HepG2 (cell line): ENCODE measurements around the gene FOXR1.

Experiments used
- ATF6 ChIP-seq: sonication (generic); formaldehyde crosslinking; conservative IDR thresholded peaks from 2 replicates; pipeline ENCODE4 v1.4.0; 2020; ENCODE audit warnings: missing genetic modification reagents
- BCL3 ChIP-seq: sonication (generic); formaldehyde crosslinking; IDR thresholded peaks from 2 replicates; pipeline ENCODE4 v1.5.1; 2020; ENCODE audit warnings: mild to moderate bottlenecking, missing genetic modification reagents, moderate library complexity
- CTCF ChIP-seq: sonication (generic); formaldehyde crosslinking; IDR thresholded peaks from 2 replicates; pipeline ENCODE4 v1.5.0; 2020; ENCODE audit warnings: mild to moderate bottlenecking, missing genetic modification reagents, moderate library complexity
- GMEB1 ChIP-seq: sonication (generic); formaldehyde crosslinking; IDR thresholded peaks from 2 replicates; pipeline ENCODE4 v1.5.1; 2020; ENCODE audit warnings: missing genetic modification reagents, mild to moderate bottlenecking, borderline replicate concordance
- KDM2A ChIP-seq: sonication (generic); formaldehyde crosslinking; IDR thresholded peaks from 2 replicates; pipeline ENCODE4 v1.4.0; 2020; ENCODE audit warnings: low read depth, missing genetic modification reagents, borderline replicate concordance
- MATR3 ChIP-seq: sonication (generic); formaldehyde crosslinking; IDR thresholded peaks from 2 replicates; pipeline ENCODE4 v1.4.0; 2020; ENCODE audit warnings: missing genetic modification reagents
- MYC ChIP-seq: sonication (generic); formaldehyde crosslinking; IDR thresholded peaks from 2 replicates; pipeline ENCODE4 v1.9.0; 2021; ENCODE audit warnings: missing genetic modification reagents, borderline replicate concordance
- ZNF235 ChIP-seq: sonication (generic); formaldehyde crosslinking; IDR thresholded peaks from 2 replicates; pipeline ENCODE4 v1.8.1; 2023; ENCODE audit warnings: mild to moderate bottlenecking, missing genetic modification reagents, borderline replicate concordance

GRCh38 chr11:119000906-119001305 is 29.3 kb downstream of the FOXR1 start:
- TF ChIP-seq MYC (CRISPR knock-in tag) (no peak), KDM2A (CRISPR knock-in tag) (no peak), ATF6 (CRISPR knock-in tag) (no peak), GMEB1 (no peak), CTCF (CRISPR knock-in tag) (no peak), MATR3 (CRISPR knock-in tag) (no peak), BCL3 (CRISPR knock-in tag) (no peak), ZNF235 (CRISPR knock-in tag) (no peak)
